GM12878 (cell line): ENCODE data around the gene ZBED4. TPM values are rescaled to one million over a fixed set of nuclear protein-coding genes. Genes with fewer than 3 reads are reported as not detected.

Experiments used
- CREM ChIP-seq: IDR thresholded peaks from 2 replicates; pipeline ENCODE4 v1.6.1; 2014; ENCODE audit warnings: antibody characterized with exemption, low read depth
- E2F4 ChIP-seq: IDR thresholded peaks from 2 replicates; pipeline ENCODE4 v1.6.1; 2012; ENCODE audit warnings: low read depth, low read length, improper control_type of control experiment
- E4F1 ChIP-seq: fragments of 450-650 bp; IDR thresholded peaks from 2 replicates; pipeline ENCODE4 v1.6.1; 2018; ENCODE audit warnings: borderline replicate concordance, mild to moderate bottlenecking; ENCODE audit not compliant: partially characterized antibody
- HCFC1 ChIP-seq: fragments of 150-350 bp; IDR thresholded peaks from 2 replicates; pipeline ENCODE4 v1.6.1; 2014; ENCODE audit warnings: low read length
- IKZF1 ChIP-seq: fragments of 450-650 bp; conservative IDR thresholded peaks from 2 replicates; pipeline ENCODE4 v1.6.1; 2017; ENCODE audit warnings: antibody characterized with exemption, mild to moderate bottlenecking
- KLF5 ChIP-seq: fragments of 450-650 bp; IDR thresholded peaks from 2 replicates; pipeline ENCODE4 v1.6.1; 2014; ENCODE audit warnings: mild to moderate bottlenecking; ENCODE audit not compliant: partially characterized antibody
- MTA3 ChIP-seq: IDR thresholded peaks from 2 replicates; pipeline ENCODE4 v1.6.1; 2012; ENCODE audit warnings: low read length, inconsistent platforms, borderline replicate concordance
- MYB ChIP-seq: fragments of 150-350 bp; IDR thresholded peaks from 2 replicates; pipeline ENCODE4 v1.6.1; 2014; ENCODE audit warnings: mild to moderate bottlenecking, low read depth, low read length, borderline replicate concordance
- NR2F1 ChIP-seq: fragments of 450-650 bp; conservative IDR thresholded peaks from 2 replicates; pipeline ENCODE4 v1.6.1; 2017; ENCODE audit warnings: mild to moderate bottlenecking
- POLR2AphosphoS5 ChIP-seq: IDR thresholded peaks from 2 replicates; pipeline ENCODE4 v1.6.1; 2011; ENCODE audit warnings: mild to moderate bottlenecking, low read length, inconsistent platforms
- RAD51 ChIP-seq: fragments of 450-650 bp; IDR thresholded peaks from 2 replicates; pipeline ENCODE4 v1.6.1; 2016; ENCODE audit warnings: moderate library complexity, mild to moderate bottlenecking, inconsistent platforms
- TAF1 ChIP-seq: IDR thresholded peaks from 2 replicates; pipeline ENCODE4 v1.6.1; 2011; ENCODE audit warnings: mild to moderate bottlenecking, low read depth, low read length, borderline replicate concordance
- YY1 ChIP-seq: IDR thresholded peaks from 2 replicates; pipeline ENCODE4 v1.6.1; 2011; ENCODE audit warnings: low read depth, mild to moderate bottlenecking, low read length
- polyA plus RNA-seq, 11 experiments: library from polyadenylated mRNA; depleted of rRNA in 4 of 11; unstranded in 6 of 11; stranded (reverse) in 5 of 11; fragments of >200 nt; fragmentation: Nextera tagmentation in 4 of 11; fragmentation: Illumina TruSeq in 1 of 11; extraction: Ambion mirVana in 4 of 11; extraction: Trizol in 1 of 11; gene quantifications; 1 replicate in 1 of 11; 2 replicates in 10 of 11; pipeline versions ENCODE4 v1.2.1 to v1.2.3, GENCODE V29; 2011 to 2016; ENCODE audit warnings: inconsistent platforms in 2 of 11, missing spikeins in 2 of 11, low read depth in 1 of 11
- total RNA-seq, 4 experiments: library from RNA; depleted of rRNA in 3 of 4; stranded (reverse); fragments of >200 nt in 3 of 4; fragmentation: Illumina TruSeq in 1 of 4; extraction: Trizol in 1 of 4; gene quantifications; 2 replicates each; pipeline versions ENCODE4 v1.2.1 to v1.2.3, GENCODE V29; 2013 to 2021
- TF ChIP-seq, protein P1 (sequence below): IDR thresholded peaks from 2 replicates; pipeline ENCODE4 v1.6.1; 2011; ENCODE audit warnings: low read depth, low read length, improper control_type of control experiment, borderline replicate concordance

Gene ZBED4
- total and polyA plus RNA-seq, 10 of the 15 experiments (the other 5 are each of a cell fraction or from before 2014, with no cell fraction given), result 2.3 to 21.6 (median 12.8) TPM

DNA sequence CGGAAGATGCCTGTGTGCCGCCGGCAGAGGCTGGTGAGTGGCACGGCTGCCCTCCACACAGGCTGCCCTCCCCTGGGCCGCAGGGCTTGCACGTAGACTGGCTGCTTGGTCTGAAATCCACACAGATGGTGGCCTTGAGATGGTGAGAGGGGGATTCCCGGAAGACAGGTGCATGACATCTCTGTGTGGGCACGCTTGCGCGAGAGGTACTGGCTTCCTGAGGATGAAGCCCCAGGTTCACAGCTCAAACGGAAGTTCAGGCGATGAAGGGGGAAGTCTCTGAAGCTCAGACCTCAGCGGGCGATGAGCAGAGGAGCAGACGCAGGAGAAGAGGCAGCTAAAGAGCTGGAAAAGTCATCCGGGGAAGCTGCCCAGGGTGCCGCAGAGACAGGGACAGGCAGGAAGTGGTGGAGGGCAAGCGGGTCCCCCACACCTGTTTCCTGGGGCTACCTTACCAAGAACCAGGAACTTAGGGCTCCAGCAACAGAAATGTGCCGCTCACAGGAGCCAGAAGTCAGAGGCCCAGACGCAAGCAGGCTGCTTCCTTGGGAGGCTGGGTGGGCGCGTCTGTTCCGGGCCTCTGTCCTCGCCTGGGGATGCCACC, 72.0 kb downstream of the ZBED4 start (continued):
- TF ChIP-seq YY1, result no peak
- peak; percentile 36; the same call in 1 of the 2 replicates for TF ChIP-seq CREM
- no peak for TF ChIP-seq NR2F1
- TF ChIP-seq, protein P1, sequence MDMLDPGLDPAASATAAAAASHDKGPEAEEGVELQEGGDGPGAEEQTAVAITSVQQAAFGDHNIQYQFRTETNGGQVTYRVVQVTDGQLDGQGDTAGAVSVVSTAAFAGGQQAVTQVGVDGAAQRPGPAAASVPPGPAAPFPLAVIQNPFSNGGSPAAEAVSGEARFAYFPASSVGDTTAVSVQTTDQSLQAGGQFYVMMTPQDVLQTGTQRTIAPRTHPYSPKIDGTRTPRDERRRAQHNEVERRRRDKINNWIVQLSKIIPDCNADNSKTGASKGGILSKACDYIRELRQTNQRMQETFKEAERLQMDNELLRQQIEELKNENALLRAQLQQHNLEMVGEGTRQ, result no peak
- TF ChIP-seq IKZF1, result peak; percentile 58
- TF ChIP-seq MTA3, result no peak
- TF ChIP-seq E2F4, result no peak
- TF ChIP-seq E4F1, result no peak
- no peak for TF ChIP-seq MYB
- TF ChIP-seq HCFC1, result no peak
- peak; percentile 83; the same call in 1 of the 2 replicates for TF ChIP-seq POLR2AphosphoS5
- TF ChIP-seq TAF1, result peak; percentile 63; the same call in 1 of the 2 replicates
- no peak for TF ChIP-seq RAD51
- TF ChIP-seq KLF5, result peak; percentile 43
